ENCODE data around the gene PIGX. TPM values are rescaled to one million over a fixed set of nuclear protein-coding genes. Genes with fewer than 3 reads are reported as not detected.

PIGX gene
- total and polyA plus RNA-seq, 2 donors (not counting 1 experiment from before 2014, with no cell fraction given): 4.9 to 21.5 TPM

GRCh38 chr3:196673632-196674031 is 38.5 kb upstream of the PIGX start:
- peaks cover 44% of the 10 kb centered on the region for H3K4me1 Mint-ChIP-seq

GRCh38 chr3:196677353-196677752 is 34.8 kb upstream of the PIGX start:
- no peak for DNase-seq
- Histone ChIP-seq H3K36me3 (replicated peaks in 1 of 2; ENCODE audit: control extremely low read depth in 1 of 2, control insufficient read depth in 1 of 2, extremely low read depth in 1 of 2, insufficient read depth in 2 of 2, low read length in 1 of 2) (peaks cover 0 to 4% of the 10 kb centered on the region in 2 experiments), H2AFZ (ENCODE audit: insufficient read depth, low read depth, low read length, poor library complexity, severe bottlenecking) (no peak overlapping the region), H3K27me3 (replicated peaks in 1 of 4; ENCODE audit: control extremely low read depth in 1 of 4, control insufficient read depth in 3 of 4, insufficient read depth in 4 of 4, low read length in 3 of 4) (no peaks in the 10 kb centered on the region), H3K4me1 (ENCODE audit: control insufficient read depth in 2 of 2, insufficient read depth in 2 of 2, low read length in 2 of 2) (peaks cover 5 to 15% of the 10 kb centered on the region in 2 donors), H3K9ac (ENCODE audit: low read length) (no peak overlapping the region), H3K79me2 (ENCODE audit: control insufficient read depth, insufficient read depth, low read length) (no peaks in the 10 kb centered on the region), H3K27ac (ENCODE audit: low read length in 2 of 2) (no peak overlapping the region), H3K9me3 (ENCODE audit: control extremely low read depth in 1 of 3, control insufficient read depth in 2 of 3, insufficient read depth in 1 of 3, low read length in 2 of 3) (no peaks in the 10 kb centered on the region), H4K20me1 (ENCODE audit: control insufficient read depth, insufficient read depth, low read length, poor library complexity, severe bottlenecking) (no peaks in the 10 kb centered on the region), H3K4me3 (ENCODE audit: control extremely low read depth in 1 of 5, extremely low read depth in 1 of 5, insufficient read depth in 1 of 5, low read depth in 2 of 5, low read length in 4 of 5) (no peak overlapping the region), H3K4me2 (replicated peaks; ENCODE audit: low read depth, low read length, poor library complexity, severe bottlenecking) (no peak overlapping the region)
- Mint-ChIP-seq H3K9me3 (ENCODE audit: insufficient read depth) (peaks cover 2% of the 10 kb centered on the region), H3K27ac (no peak overlapping the region), H3K27me3 (no peaks in the 10 kb centered on the region), H3K4me1 (peaks cover 17% of the 10 kb centered on the region), H3K4me3 (no peak overlapping the region)
- TF ChIP-seq CTCF (IDR thresholded peaks at IDR 0.05) (no peak), EZH2 (IDR thresholded peaks at IDR 0.05; ENCODE audit: borderline replicate concordance, insufficient read depth, low read depth, low read length, poor library complexity, severe bottlenecking) (no peak)
- intact Hi-C loops (cut with micrococcal nuclease): no loop called here
- no peak for ATAC-seq (ENCODE audit: low read depth)
- POLR2A ChIA-PET: interaction anchor here (0.6 to 1.0 kb wide), 2 partner anchors 31 to 38 kb away, joined by 4 read pairs; partner anchors contain the start of gene NRROS
- CTCF ChIA-PET: interaction anchor here (0.7 to 2.8 kb wide), 8 partner anchors 8 to 149 kb away, joined by 3 to 12 read pairs (median 4); no protein-coding TSS in a partner anchor
- 100% methylated on average over 1 of the region's 1 CpG for WGBS (ENCODE audit: insufficient coverage)

More at GRCh38 chr3:196673632-196674031, 38.5 kb upstream of the PIGX start:
- ATAC-seq (ENCODE audit: low read depth) (no peak), DNase-seq (no peak)
- Histone ChIP-seq H3K4me2 (replicated peaks; ENCODE audit: low read depth, low read length, poor library complexity, severe bottlenecking) (no peak overlapping the region), H3K9ac (ENCODE audit: low read length) (no peak overlapping the region), H3K4me1 (ENCODE audit: control insufficient read depth in 2 of 2, insufficient read depth in 2 of 2, low read length in 2 of 2) (peaks cover 30 to 42% of the 10 kb centered on the region in 2 donors), H3K36me3 (replicated peaks in 1 of 2; ENCODE audit: control extremely low read depth in 1 of 2, control insufficient read depth in 1 of 2, extremely low read depth in 1 of 2, insufficient read depth in 2 of 2, low read length in 1 of 2) (no peaks in the 10 kb centered on the region), H3K27me3 (replicated peaks in 1 of 4; ENCODE audit: control extremely low read depth in 1 of 4, control insufficient read depth in 3 of 4, insufficient read depth in 4 of 4, low read length in 3 of 4) (no peaks in the 10 kb centered on the region), H3K9me3 (ENCODE audit: control extremely low read depth in 1 of 3, control insufficient read depth in 2 of 3, insufficient read depth in 1 of 3, low read length in 2 of 3) (peaks cover 0 to 1% (median 0%) of the 10 kb centered on the region in 3 donors), H3K27ac (ENCODE audit: low read length in 2 of 2) (no peak overlapping the region), H3K79me2 (ENCODE audit: control insufficient read depth, insufficient read depth, low read length) (peaks cover 3% of the 10 kb centered on the region), H4K20me1 (ENCODE audit: control insufficient read depth, insufficient read depth, low read length, poor library complexity, severe bottlenecking) (no peaks in the 10 kb centered on the region), H2AFZ (ENCODE audit: insufficient read depth, low read depth, low read length, poor library complexity, severe bottlenecking) (no peak overlapping the region), H3K4me3 (ENCODE audit: control extremely low read depth in 1 of 5, extremely low read depth in 1 of 5, insufficient read depth in 1 of 5, low read depth in 2 of 5, low read length in 4 of 5) (no peak overlapping the region)
- H3K27me3 Mint-ChIP-seq: no peaks in the 10 kb centered on the region
- CTCF ChIA-PET: no interaction called here
- H3K27ac Mint-ChIP-seq: no peak overlapping the region
- POLR2A ChIA-PET: interaction anchor here (0.7 kb wide), 1 partner anchor 18 kb away, joined by 4 read pairs; no protein-coding TSS in a partner anchor
- TF ChIP-seq EZH2 (IDR thresholded peaks at IDR 0.05; ENCODE audit: borderline replicate concordance, insufficient read depth, low read depth, low read length, poor library complexity, severe bottlenecking): no peak
- no peak for TF ChIP-seq CTCF (IDR thresholded peaks at IDR 0.05)
- H3K9me3 Mint-ChIP-seq (ENCODE audit: insufficient read depth): no peaks in the 10 kb centered on the region
- WGBS (ENCODE audit: insufficient coverage): 100% methylated on average over 2 of the region's 3 CpGs
- intact Hi-C loops (cut with micrococcal nuclease): no loop called here
- no peak overlapping the region for H3K4me3 Mint-ChIP-seq

Measured in B cell (primary cell).